ENCODE data around the gene ANKRD13D.

The ANKRD13D gene

GRCh38 chr11:67268081-67268961 lies 20.8 kb upstream of the ANKRD13D start:
- DNase-seq (ENCODE audit: insufficient read length, low spot score), result peak; percentile 78
- TF ChIP-seq SPI1 (IDR thresholded peaks at IDR 0.05; ENCODE audit: low read depth, low read length) (peak; percentile 77), POLR2A (IDR thresholded peaks at IDR 0.05; ENCODE audit: low read depth, low read length) (peak; percentile 59), TAF1 (IDR thresholded peaks at IDR 0.05; ENCODE audit: low read depth, low read length) (no peak), POU2F2 (IDR thresholded peaks at IDR 0.05; ENCODE audit: low read depth, low read length) (peak; percentile 9; the same call in 1 of the 2 replicates)
- peak; percentile 94 for FAIRE-seq

- DNase-seq (ENCODE audit: insufficient read length, low spot score) (no peak), FAIRE-seq (no peak)
- no peak for TF ChIP-seq PAX5 (IDR thresholded peaks at IDR 0.05; ENCODE audit: insufficient read depth, low read length, severe bottlenecking)
- no peak for TF ChIP-seq POLR2AphosphoS5 (IDR thresholded peaks at IDR 0.05; ENCODE audit: low read depth, low read length)
- no peak for TF ChIP-seq SPI1 (IDR thresholded peaks at IDR 0.05; ENCODE audit: low read depth, low read length)
- TF ChIP-seq POLR2A (IDR thresholded peaks at IDR 0.05; ENCODE audit: low read depth, low read length), result no peak
- no peak for TF ChIP-seq POU2F2 (IDR thresholded peaks at IDR 0.05; ENCODE audit: low read depth, low read length)
- TF ChIP-seq TAF1 (IDR thresholded peaks at IDR 0.05; ENCODE audit: low read depth, low read length), result no peak
These were observed 20.2 kb upstream of the ANKRD13D start for GRCh38 chr11:67268962-67269268.

GRCh38 chr11:67269401-67270255 lies 19.5 kb upstream of the ANKRD13D start:
- DNase-seq (ENCODE audit: insufficient read length, low spot score), result no peak
- TF ChIP-seq POU2F2 (IDR thresholded peaks at IDR 0.05; ENCODE audit: low read depth, low read length) (no peak), TAF1 (IDR thresholded peaks at IDR 0.05; ENCODE audit: low read depth, low read length) (no peak), PAX5 (IDR thresholded peaks at IDR 0.05; ENCODE audit: insufficient read depth, low read length, severe bottlenecking) (no peak), POLR2AphosphoS5 (IDR thresholded peaks at IDR 0.05; ENCODE audit: low read depth, low read length) (no peak), SPI1 (IDR thresholded peaks at IDR 0.05; ENCODE audit: low read depth, low read length) (no peak), POLR2A (IDR thresholded peaks at IDR 0.05; ENCODE audit: low read depth, low read length) (no peak)
- FAIRE-seq, result peak; percentile 61

- DNase-seq (ENCODE audit: insufficient read length, low spot score) (no peak), FAIRE-seq (peak; percentile 67)
- TF ChIP-seq PAX5 (IDR thresholded peaks at IDR 0.05; ENCODE audit: insufficient read depth, low read length, severe bottlenecking), result no peak
- TF ChIP-seq TAF1 (IDR thresholded peaks at IDR 0.05; ENCODE audit: low read depth, low read length), result no peak
- no peak for TF ChIP-seq POLR2AphosphoS5 (IDR thresholded peaks at IDR 0.05; ENCODE audit: low read depth, low read length)
- TF ChIP-seq POLR2A (IDR thresholded peaks at IDR 0.05; ENCODE audit: low read depth, low read length), result no peak
- TF ChIP-seq POU2F2 (IDR thresholded peaks at IDR 0.05; ENCODE audit: low read depth, low read length), result no peak
- no peak for TF ChIP-seq SPI1 (IDR thresholded peaks at IDR 0.05; ENCODE audit: low read depth, low read length)
These were observed 18.6 kb upstream of the ANKRD13D start for GRCh38 chr11:67270256-67271204.

GRCh38 chr11:67271205-67271540 lies 17.9 kb upstream of the ANKRD13D start:
- DNase-seq (ENCODE audit: insufficient read length, low spot score), result no peak
- no peak for FAIRE-seq
- TF ChIP-seq POLR2AphosphoS5 (IDR thresholded peaks at IDR 0.05; ENCODE audit: low read depth, low read length) (no peak), PAX5 (IDR thresholded peaks at IDR 0.05; ENCODE audit: insufficient read depth, low read length, severe bottlenecking) (no peak), SPI1 (IDR thresholded peaks at IDR 0.05; ENCODE audit: low read depth, low read length) (no peak), POU2F2 (IDR thresholded peaks at IDR 0.05; ENCODE audit: low read depth, low read length) (no peak), TAF1 (IDR thresholded peaks at IDR 0.05; ENCODE audit: low read depth, low read length) (no peak), POLR2A (IDR thresholded peaks at IDR 0.05; ENCODE audit: low read depth, low read length) (no peak)

GRCh38 chr11:67271541-67272284 lies 17.4 kb upstream of the ANKRD13D start:
- DNase-seq (ENCODE audit: insufficient read length, low spot score), result no peak
- FAIRE-seq, result peak; percentile 23
- no peak for TF ChIP-seq POLR2A (IDR thresholded peaks at IDR 0.05; ENCODE audit: low read depth, low read length)
- no peak for TF ChIP-seq POLR2AphosphoS5 (IDR thresholded peaks at IDR 0.05; ENCODE audit: low read depth, low read length)
- no peak for TF ChIP-seq POU2F2 (IDR thresholded peaks at IDR 0.05; ENCODE audit: low read depth, low read length)
- no peak for TF ChIP-seq SPI1 (IDR thresholded peaks at IDR 0.05; ENCODE audit: low read depth, low read length)
- TF ChIP-seq PAX5 (IDR thresholded peaks at IDR 0.05; ENCODE audit: insufficient read depth, low read length, severe bottlenecking), result no peak
- no peak for TF ChIP-seq TAF1 (IDR thresholded peaks at IDR 0.05; ENCODE audit: low read depth, low read length)

- peak; percentile 94 for FAIRE-seq
- 0 out of 2 replicates have a peak, but pooled peaks have one; percentile 12 for TF ChIP-seq SPI1 (IDR thresholded peaks at IDR 0.05; ENCODE audit: low read depth, low read length)
- no peak for TF ChIP-seq TAF1 (IDR thresholded peaks at IDR 0.05; ENCODE audit: low read depth, low read length)
- DNase-seq (ENCODE audit: insufficient read length, low spot score), result no peak
These were observed 16.5 kb upstream of the ANKRD13D start for GRCh38 chr11:67272327-67273259.

Data from GM12891 (cell line).